ENCODE data around the gene KCNH6.

GRCh38 chr17:63558441-63558840 lies 35.3 kb downstream of the KCNH6 start:
- TF ChIP-seq CTCF (IDR thresholded peaks at IDR 0.05) (no peak), EP300 (IDR thresholded peaks at IDR 0.05) (no peak), POLR2A (IDR thresholded peaks at IDR 0.05) (no peak)

Data from gastroesophageal sphincter (tissue), 3 donors.